ENCODE data around the gene LDB3.

LDB3 gene

GRCh38 chr10:86651631-86652331, 16.5 kb upstream of the LDB3 start:
- DNase-seq = no peak

- no peak for DNase-seq
Observed at GRCh38 chr10:86652361-86653202, 15.7 kb upstream of the LDB3 start.

- no peak for DNase-seq
Observed at GRCh38 chr10:86653379-86653778, 14.9 kb upstream of the LDB3 start.

- DNase-seq = no peak
Observed at GRCh38 chr10:86653987-86654386, 14.3 kb upstream of the LDB3 start.

GRCh38 chr10:86654411-86655172, 13.7 kb upstream of the LDB3 start, which contains the start of gene OPN4:
Gene OPN4, plus strand, starts transcription at chr10:86654547. Its CDS starts 237 bp downstream, at chr10:86654784.
- no peak for DNase-seq

- DNase-seq = no peak
Observed at GRCh38 chr10:86655173-86655540, 13.2 kb upstream of the LDB3 start.

- no peak for DNase-seq
Observed at GRCh38 chr10:86655596-86655995, 12.7 kb upstream of the LDB3 start.

- no peak for DNase-seq
Observed at GRCh38 chr10:86657011-86657395, 11.3 kb upstream of the LDB3 start.

GRCh38 chr10:86657396-86658011, 10.8 kb upstream of the LDB3 start:
- DNase-seq = no peak

GRCh38 chr10:86658261-86658741, 10.0 kb upstream of the LDB3 start:
- DNase-seq = no peak

GRCh38 chr10:86658751-86659150, 9.6 kb upstream of the LDB3 start:
- DNase-seq = no peak

GRCh38 chr10:86659161-86659691, 9.1 kb upstream of the LDB3 start:
- no peak for DNase-seq

GRCh38 chr10:86659721-86660453, 8.4 kb upstream of the LDB3 start:
- no peak for DNase-seq

GRCh38 chr10:86661161-86662025, 6.9 kb upstream of the LDB3 start:
- DNase-seq = no peak

GRCh38 chr10:86662186-86663045, 5.9 kb upstream of the LDB3 start:
- no peak for DNase-seq

- DNase-seq = no peak
Observed at GRCh38 chr10:86663046-86663345, 5.3 kb upstream of the LDB3 start.

- DNase-seq = no peak
Observed at GRCh38 chr10:86663576-86664339, 4.6 kb upstream of the LDB3 start.

GRCh38 chr10:86664341-86665217, 3.7 kb upstream of the LDB3 start:
- no peak for DNase-seq
